Keratinocyte (primary cell): Measurements from ENCODE around the gene WDR87. TPM values are rescaled to one million over a fixed set of nuclear protein-coding genes. Genes with fewer than 3 reads are reported as not detected.

ENCODE experiments used
- DNase-seq: peaks from one replicate; pipeline ENCODE4 v3.0.0-alpha.2; 2011; ENCODE audit warnings: low read depth, missing footprints, low spot score
- FAIRE-seq: peaks from 2 replicates; lab custom pipeline; 2011; peaks lifted over from hg19 to GRCh38; lab: Jason Lieb, UNC
- H2AFZ ChIP-seq: 2 replicates; pipeline ENCODE4 v1.6.0; 2012; ENCODE audit warnings: low read length, control low read depth, inconsistent platforms; ENCODE audit not compliant: control insufficient read depth
- H3K27ac ChIP-seq: 2 replicates; pipeline ENCODE4 v1.5.1; 2011; ENCODE audit warnings: low read length; ENCODE audit not compliant: control insufficient read depth, insufficient read depth
- H3K27me3 ChIP-seq: 3 replicates; pipeline ENCODE4 v1.6.0; 2011; ENCODE audit warnings: low read length; ENCODE audit not compliant: control insufficient read depth, insufficient read depth; ENCODE audit errors: extremely low read depth
- H3K36me3 ChIP-seq, 2 experiments: 2 replicates in 1 of 2; 3 replicates in 1 of 2; pipeline ENCODE4 v1.5.1; 2011; ENCODE audit warnings: low read length in 2 of 2, mild to moderate bottlenecking in 1 of 2; ENCODE audit not compliant: control insufficient read depth in 2 of 2, insufficient read depth in 2 of 2; ENCODE audit errors: extremely low read depth in 1 of 2
- H3K4me1 ChIP-seq: 3 replicates; pipeline ENCODE4 v1.5.1; 2011; ENCODE audit warnings: low read length; ENCODE audit not compliant: control insufficient read depth, insufficient read depth; ENCODE audit errors: extremely low read depth
- H3K4me2 ChIP-seq: 3 replicates; pipeline ENCODE4 v1.6.0; 2011; ENCODE audit warnings: low read depth, low read length; ENCODE audit not compliant: control insufficient read depth, insufficient read depth; ENCODE audit errors: extremely low read depth
- H3K4me3 ChIP-seq, 3 experiments: fragments of 200-600 bp in 1 of 3; sonication (generic) in 1 of 3; 2 replicates in 2 of 3; 3 replicates in 1 of 3; pipeline ENCODE4 v1.5.1; 2011 to 2016; ENCODE audit warnings: low read length in 3 of 3, mild to moderate bottlenecking in 3 of 3, control low read depth in 2 of 3, inconsistent platforms in 1 of 3, low read depth in 1 of 3, mixed read lengths in 1 of 3, mixed run types in 1 of 3, moderate library complexity in 1 of 3; ENCODE audit not compliant: control insufficient read depth in 2 of 3, insufficient read depth in 2 of 3; ENCODE audit errors: extremely low read depth in 1 of 3
- H3K79me2 ChIP-seq: 2 replicates; pipeline ENCODE4 v1.6.0; 2012; ENCODE audit warnings: low read length; ENCODE audit not compliant: control insufficient read depth, insufficient read depth
- H3K9ac ChIP-seq: 3 replicates; pipeline ENCODE4 v1.6.0; 2011; ENCODE audit warnings: low read length; ENCODE audit not compliant: control insufficient read depth, insufficient read depth; ENCODE audit errors: extremely low read depth
- H3K9me1 ChIP-seq: 3 replicates; pipeline ENCODE4 v1.6.0; 2011; ENCODE audit warnings: low read length; ENCODE audit not compliant: control insufficient read depth, insufficient read depth; ENCODE audit errors: extremely low read depth
- H3K9me3 ChIP-seq: 2 replicates; pipeline ENCODE4 v1.5.1; 2012; ENCODE audit warnings: low read depth, low read length; ENCODE audit not compliant: control insufficient read depth
- H4K20me1 ChIP-seq: 3 replicates; pipeline ENCODE4 v1.6.0; 2011; ENCODE audit warnings: low read length; ENCODE audit not compliant: control insufficient read depth, insufficient read depth; ENCODE audit errors: extremely low read depth
- EZH2 ChIP-seq: IDR thresholded peaks from one replicate; pipeline ENCODE4 v1.6.1; 2012; ENCODE audit warnings: inconsistent platforms, mild to moderate bottlenecking, low read length, moderate library complexity
- dilution Hi-C: fragments of 300-500 bp; cut with MboI; formaldehyde crosslinking; loops from one replicate; pipeline ENCODE4 v1.7.0; 2020; ENCODE audit warnings: low sequenced_read_pairs; ENCODE audit not compliant: extremely low pct_ligation_motif_present
- polyA plus RNA-seq, 5 experiments: library from polyadenylated mRNA; depleted of rRNA in 3 of 5; stranded (reverse) in 3 of 5; stranded (forward) in 1 of 5; unstranded in 1 of 5; fragments of >200 nt; gene quantifications; 1 replicate in 1 of 5; 2 replicates in 3 of 5; 3 replicates in 1 of 5; pipeline versions ENCODE4 v1.2.1 to v1.2.3, GENCODE V29; 2011 to 2012; ENCODE audit warnings: missing spikeins in 2 of 5, low read depth in 1 of 5, low replicate concordance in 1 of 5
- TF ChIP-seq, protein P1 (sequence below), 3 experiments: IDR thresholded peaks in 1 of 3; conservative IDR thresholded peaks in 1 of 3; optimal IDR thresholded peaks in 1 of 3; 2 replicates in 2 of 3; 3 replicates in 1 of 3; pipeline versions ENCODE3 to v1.5.1; 2011; ENCODE audit warnings: low read length in 3 of 3, mild to moderate bottlenecking in 3 of 3, moderate library complexity in 2 of 3, control low read depth in 1 of 3, inconsistent platforms in 1 of 3; ENCODE audit not compliant: insufficient read depth in 2 of 3; ENCODE audit errors: extremely low read depth in 1 of 3

Gene WDR87
- polyA plus RNA-seq, 1 donor (not counting 4 experiments of a cell fraction or from before 2014, with no cell fraction given) = not detected

DNA sequence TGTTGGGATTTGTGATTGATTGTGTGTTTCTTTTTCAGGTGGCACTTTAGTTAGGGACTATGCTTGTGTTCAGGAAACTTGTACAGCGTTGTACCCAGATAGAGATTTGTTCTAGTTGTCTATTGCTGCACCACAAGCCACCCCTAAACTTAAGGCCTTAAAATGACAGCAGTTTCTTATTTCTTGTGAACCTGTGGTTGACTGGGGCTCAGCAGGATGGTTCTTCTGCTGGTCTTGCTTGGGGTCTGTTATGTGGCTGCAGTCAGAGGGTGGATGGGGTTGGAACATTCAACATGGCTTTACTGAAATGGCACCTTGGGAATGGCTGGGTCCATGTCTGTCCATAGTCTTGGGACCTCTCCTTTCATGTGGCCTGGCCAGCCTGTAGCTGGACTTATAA lies 28.9 kb upstream of the WDR87 start:
- Histone ChIP-seq H3K9me3 (no peaks in the 10 kb centered on the region), H3K79me2 (peaks cover 21% of the 10 kb centered on the region), H3K36me3 (peaks cover 0 to 3% of the 10 kb centered on the region in 2 experiments), H3K9ac (no peak overlapping the region), H3K4me1 (peaks cover 36% of the 10 kb centered on the region), H3K9me1 (no peaks in the 10 kb centered on the region), H3K4me3 (no peak overlapping the region), H2AFZ (no peak overlapping the region), H3K4me2 (no peak overlapping the region), H4K20me1 (no peaks in the 10 kb centered on the region), H3K27me3 (no peaks in the 10 kb centered on the region), H3K27ac (no peak overlapping the region)
- DNase-seq (no peak), FAIRE-seq (no peak)
- dilution Hi-C loops = no loop called here
- no peak for TF ChIP-seq EZH2
- TF ChIP-seq, protein P1, sequence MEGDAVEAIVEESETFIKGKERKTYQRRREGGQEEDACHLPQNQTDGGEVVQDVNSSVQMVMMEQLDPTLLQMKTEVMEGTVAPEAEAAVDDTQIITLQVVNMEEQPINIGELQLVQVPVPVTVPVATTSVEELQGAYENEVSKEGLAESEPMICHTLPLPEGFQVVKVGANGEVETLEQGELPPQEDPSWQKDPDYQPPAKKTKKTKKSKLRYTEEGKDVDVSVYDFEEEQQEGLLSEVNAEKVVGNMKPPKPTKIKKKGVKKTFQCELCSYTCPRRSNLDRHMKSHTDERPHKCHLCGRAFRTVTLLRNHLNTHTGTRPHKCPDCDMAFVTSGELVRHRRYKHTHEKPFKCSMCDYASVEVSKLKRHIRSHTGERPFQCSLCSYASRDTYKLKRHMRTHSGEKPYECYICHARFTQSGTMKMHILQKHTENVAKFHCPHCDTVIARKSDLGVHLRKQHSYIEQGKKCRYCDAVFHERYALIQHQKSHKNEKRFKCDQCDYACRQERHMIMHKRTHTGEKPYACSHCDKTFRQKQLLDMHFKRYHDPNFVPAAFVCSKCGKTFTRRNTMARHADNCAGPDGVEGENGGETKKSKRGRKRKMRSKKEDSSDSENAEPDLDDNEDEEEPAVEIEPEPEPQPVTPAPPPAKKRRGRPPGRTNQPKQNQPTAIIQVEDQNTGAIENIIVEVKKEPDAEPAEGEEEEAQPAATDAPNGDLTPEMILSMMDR (optimal IDR thresholded peaks at IDR 0.05 in 1 of 3, IDR thresholded peaks at IDR 0.05 in 1 of 3, conservative IDR thresholded peaks at IDR 0.05 in 1 of 3; ENCODE audit: extremely low read depth in 1 of 3, insufficient read depth in 2 of 3, low read length in 3 of 3) = no peak

DNA sequence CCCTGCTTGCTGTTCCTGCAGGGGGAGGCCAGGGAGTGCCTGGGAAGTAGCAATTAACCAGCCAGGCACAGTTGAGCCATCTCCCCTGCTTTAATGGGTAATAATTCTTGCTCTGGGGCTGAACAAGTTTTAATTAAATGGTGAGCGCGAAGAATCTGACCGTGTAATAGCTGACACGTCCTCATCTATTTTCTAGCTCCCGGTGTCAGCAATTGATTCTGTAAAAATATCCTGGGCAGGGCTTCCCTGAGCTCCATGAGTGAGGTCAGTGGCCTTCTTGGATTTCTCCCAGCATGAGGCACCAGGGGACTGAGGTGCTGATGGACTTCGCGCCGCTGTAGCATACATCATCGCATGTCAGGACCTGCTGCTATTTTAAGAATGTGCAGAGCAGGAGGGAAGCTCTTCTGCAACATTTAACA lies 27.6 kb upstream of the WDR87 start:
- Histone ChIP-seq H3K4me3 (no peak overlapping the region), H3K9me1 (no peaks in the 10 kb centered on the region), H3K9ac (no peak overlapping the region), H3K36me3 (peaks cover 0 to 3% of the 10 kb centered on the region in 2 experiments), H3K4me1 (peaks cover 36% of the 10 kb centered on the region), H3K27ac (peak overlapping the region; percentile 51), H2AFZ (no peak overlapping the region), H3K79me2 (peaks cover 21% of the 10 kb centered on the region), H3K4me2 (peak overlapping the region; percentile 93), H4K20me1 (no peaks in the 10 kb centered on the region), H3K9me3 (no peaks in the 10 kb centered on the region), H3K27me3 (no peaks in the 10 kb centered on the region)
- TF ChIP-seq, protein P1 (optimal IDR thresholded peaks at IDR 0.05 in 1 of 3, IDR thresholded peaks at IDR 0.05 in 1 of 3, conservative IDR thresholded peaks at IDR 0.05 in 1 of 3; ENCODE audit: extremely low read depth in 1 of 3, insufficient read depth in 2 of 3, low read length in 3 of 3) = no peak
- TF ChIP-seq EZH2 = no peak
- no peak for FAIRE-seq
- no peak for DNase-seq
- dilution Hi-C loops = no loop called here
